22Rv1 (cell line): ENCODE measurements around the gene ALDH2.

Experiments
- H3K27ac ChIP-seq: fragments of 450-650 bp; 2 replicates; pipeline ENCODE4 v1.5.1; 2017
- ZFX ChIP-seq: fragments of 450-650 bp; IDR thresholded peaks from 2 replicates; pipeline ENCODE4 v1.6.1; 2017; ENCODE audit warnings: antibody characterized with exemption, borderline replicate concordance
- TF ChIP-seq, protein P1 (sequence below): fragments of 450-650 bp; IDR thresholded peaks from 2 replicates; pipeline ENCODE4 v1.5.1; 2017; ENCODE audit warnings: mild to moderate bottlenecking

ALDH2 gene

DNA sequence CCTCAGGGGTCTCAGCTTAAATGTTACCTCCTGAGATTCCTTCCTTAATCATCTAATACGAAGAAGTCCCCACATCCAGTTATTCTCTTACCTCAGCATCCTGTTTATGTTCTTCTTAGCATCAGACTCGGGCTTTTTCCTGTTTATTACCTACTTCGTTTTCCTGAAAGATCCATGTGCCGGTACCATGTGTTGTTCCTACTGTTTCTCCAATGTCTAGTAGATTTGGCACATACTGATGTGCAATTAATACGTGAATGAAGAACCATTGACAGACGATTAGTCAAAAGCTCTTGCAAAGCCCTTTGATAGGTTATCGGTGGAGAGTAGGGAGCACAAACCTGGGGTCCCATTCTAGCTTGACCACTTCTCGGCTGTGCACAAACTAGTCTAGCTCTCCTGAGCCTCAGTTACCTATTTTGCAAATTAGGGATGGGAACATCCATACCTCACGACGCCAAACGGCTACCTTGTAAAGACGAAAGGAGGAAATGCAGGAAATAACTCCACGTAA lies 74.6 kb downstream of the ALDH2 start:
- no peak for TF ChIP-seq ZFX
- TF ChIP-seq, protein P1, sequence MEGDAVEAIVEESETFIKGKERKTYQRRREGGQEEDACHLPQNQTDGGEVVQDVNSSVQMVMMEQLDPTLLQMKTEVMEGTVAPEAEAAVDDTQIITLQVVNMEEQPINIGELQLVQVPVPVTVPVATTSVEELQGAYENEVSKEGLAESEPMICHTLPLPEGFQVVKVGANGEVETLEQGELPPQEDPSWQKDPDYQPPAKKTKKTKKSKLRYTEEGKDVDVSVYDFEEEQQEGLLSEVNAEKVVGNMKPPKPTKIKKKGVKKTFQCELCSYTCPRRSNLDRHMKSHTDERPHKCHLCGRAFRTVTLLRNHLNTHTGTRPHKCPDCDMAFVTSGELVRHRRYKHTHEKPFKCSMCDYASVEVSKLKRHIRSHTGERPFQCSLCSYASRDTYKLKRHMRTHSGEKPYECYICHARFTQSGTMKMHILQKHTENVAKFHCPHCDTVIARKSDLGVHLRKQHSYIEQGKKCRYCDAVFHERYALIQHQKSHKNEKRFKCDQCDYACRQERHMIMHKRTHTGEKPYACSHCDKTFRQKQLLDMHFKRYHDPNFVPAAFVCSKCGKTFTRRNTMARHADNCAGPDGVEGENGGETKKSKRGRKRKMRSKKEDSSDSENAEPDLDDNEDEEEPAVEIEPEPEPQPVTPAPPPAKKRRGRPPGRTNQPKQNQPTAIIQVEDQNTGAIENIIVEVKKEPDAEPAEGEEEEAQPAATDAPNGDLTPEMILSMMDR = no peak
- peak overlapping the region; percentile 94 for H3K27ac ChIP-seq

DNA sequence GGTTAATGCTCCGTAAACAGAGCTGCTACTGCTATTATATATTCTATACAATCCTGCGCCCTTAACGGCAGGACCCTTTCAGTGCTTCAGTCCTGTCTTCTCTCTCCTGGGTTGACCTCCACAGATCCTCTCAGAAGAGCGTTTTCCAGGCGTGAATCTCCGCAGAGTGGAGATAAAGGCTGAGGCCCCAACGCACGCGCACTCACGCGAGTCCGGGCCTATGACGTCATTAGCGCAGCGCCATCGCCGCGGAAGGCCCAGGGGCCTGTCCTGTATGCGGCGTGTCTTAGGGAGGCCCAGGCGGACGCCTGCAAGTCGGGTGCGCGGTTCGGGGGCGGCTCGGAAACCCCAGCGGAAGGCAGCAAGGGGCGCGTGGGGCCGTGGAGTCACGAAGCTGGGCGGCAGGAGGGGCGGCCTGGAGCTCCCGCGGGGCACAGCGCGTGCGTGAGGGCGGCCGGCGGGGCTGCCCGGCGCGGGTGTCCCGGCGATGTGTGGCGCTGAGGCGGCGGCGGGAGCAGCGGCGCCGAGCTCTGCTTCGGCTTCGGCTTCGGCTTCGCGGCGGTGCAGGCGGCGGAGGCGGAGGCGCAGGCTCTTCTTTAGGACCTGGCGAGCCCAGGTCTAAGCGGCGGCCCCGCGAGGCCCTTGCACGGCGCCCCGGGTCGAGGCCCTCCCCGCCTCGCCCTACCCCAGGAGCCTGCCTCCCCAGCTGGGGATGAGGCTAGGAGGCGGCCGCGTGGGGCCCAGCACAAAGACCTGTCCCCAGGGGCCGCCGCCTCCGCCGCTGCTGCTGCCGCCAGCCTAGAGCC lies 75.2 kb downstream of the ALDH2 start, which contains the start of gene MAPKAPK5:
TSS of gene MAPKAPK5 (plus strand) at position 479 of the 806 bp plus-strand sequence. CDS start 506 bp downstream, outside the sequence.
- peak within 1 kb of the TSS; percentile 94 for H3K27ac ChIP-seq
- TF ChIP-seq, protein P1 = no peak
- no peak for TF ChIP-seq ZFX

DNA sequence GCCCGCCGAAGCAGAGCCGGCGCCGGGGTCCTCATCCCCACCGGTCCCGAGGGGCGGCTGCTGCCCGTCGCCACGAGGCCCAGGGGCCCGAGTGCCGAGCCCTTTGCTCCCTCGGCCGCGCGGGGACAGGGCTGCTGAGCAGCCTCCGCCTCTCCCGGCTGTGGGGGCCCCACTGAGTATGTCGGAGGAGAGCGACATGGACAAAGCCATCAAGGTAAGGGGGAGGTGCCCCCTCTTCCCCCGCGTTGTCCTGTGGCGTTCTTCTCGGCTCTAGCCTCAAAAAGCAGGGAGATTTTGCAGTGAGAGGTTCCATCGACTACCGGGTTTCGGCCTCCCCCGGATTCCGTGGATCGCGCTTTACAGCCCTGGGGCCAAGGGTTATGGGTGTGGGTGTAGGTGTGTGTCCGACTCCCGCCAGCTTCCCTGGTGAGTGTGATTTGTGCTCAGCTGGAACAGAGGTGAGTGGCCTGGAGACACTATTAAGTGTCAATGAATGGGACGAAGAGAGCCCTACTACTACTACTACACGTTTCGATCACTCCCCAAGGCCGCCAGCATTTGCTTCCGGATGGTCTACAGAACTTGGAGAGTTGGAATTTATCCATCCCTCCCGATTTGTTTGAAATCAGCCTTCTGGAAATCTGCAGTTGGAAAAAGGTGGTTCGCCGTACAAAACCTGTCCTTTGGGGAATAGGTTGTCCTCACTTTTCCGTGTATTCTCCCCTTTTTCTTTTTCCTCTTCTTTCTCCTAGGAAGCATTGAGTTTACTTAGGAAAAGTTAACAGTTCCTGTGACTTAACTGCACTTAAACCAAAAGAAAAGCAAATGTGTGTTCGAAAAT lies 76.0 kb downstream of the ALDH2 start:
- no peak for TF ChIP-seq ZFX
- TF ChIP-seq, protein P1 = no peak
- H3K27ac ChIP-seq = peak overlapping the region; percentile 94

DNA sequence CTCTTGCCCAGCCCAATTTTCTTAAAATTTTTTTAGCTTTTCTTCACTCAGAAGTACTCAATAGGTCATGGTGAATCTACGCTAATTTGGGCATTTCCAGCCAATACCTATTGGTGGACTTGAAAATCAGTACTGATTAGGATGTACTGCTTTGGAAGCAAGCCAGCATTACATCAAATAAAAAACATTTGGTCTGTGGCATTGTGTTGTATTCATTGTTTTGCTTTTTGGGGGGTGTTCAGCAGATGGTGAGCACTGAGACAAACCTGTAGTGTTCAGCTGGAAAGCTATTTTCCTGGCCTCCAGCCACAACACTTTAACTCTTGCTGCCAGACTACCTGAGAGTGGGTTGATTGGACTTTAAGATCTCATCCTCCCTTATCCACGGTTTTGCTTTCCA lies 79.3 kb downstream of the ALDH2 start:
- TF ChIP-seq, protein P1 = no peak
- TF ChIP-seq ZFX = no peak
- no peak overlapping the region for H3K27ac ChIP-seq

DNA sequence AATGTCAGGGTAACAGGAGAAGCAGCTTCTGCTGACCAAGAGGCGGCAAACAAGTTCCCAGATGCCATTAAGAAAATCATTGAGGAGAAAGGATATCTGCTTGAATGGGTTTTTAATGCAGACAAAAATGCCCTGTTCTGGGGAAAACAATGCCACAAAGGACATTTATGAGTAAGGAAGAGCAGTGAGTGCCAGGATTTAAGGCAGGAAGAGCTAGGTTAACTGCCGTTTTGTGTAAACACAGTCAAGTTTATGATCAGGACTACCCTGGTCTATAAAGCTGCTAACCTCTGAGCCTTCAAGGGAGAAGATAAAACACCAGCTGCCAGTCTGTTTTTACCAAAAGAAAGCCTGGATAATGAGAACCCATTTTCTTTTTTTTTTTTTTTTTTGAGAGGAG lies 83.8 kb downstream of the ALDH2 start:
- TF ChIP-seq, protein P1 = no peak
- no peak for TF ChIP-seq ZFX
- no peak overlapping the region for H3K27ac ChIP-seq

DNA sequence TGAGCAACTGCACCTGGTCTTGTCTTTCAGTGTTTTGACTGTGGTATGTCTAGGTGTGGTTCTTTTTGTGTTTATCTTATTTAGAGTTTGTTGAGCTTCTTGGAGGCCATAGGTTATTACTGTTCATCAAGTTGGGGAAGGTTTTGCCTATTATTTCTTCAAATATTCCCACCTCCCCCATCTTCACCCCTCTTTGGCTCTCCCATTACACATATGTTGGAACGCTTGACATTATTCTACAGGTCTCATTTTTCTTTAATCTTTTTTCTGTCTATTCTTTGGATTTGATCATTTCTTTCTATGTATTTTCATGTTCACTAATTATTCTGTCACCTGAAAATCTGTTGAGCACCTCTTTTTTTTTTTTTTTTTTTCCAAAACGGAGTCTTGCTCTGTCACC lies 91.5 kb downstream of the ALDH2 start:
- TF ChIP-seq, protein P1 = no peak
- TF ChIP-seq ZFX = no peak
- H3K27ac ChIP-seq = no peak overlapping the region
